ENCODE results near the gene SLC39A11. TPM values are rescaled to one million over a fixed set of nuclear protein-coding genes. Genes with fewer than 3 reads are reported as not detected.

SLC39A11 gene
- total and polyA plus RNA-seq, 2 donors (not counting 1 experiment from before 2014, with no cell fraction given) = 12.7 to 27.4 TPM

GRCh38 chr17:72696156-72696555 is 396.3 kb downstream of the SLC39A11 start:
- Histone ChIP-seq H3K27me3 (ENCODE audit: control insufficient read depth, insufficient read depth, low read length) (no peaks in the 10 kb centered on the region), H3K9me3 (ENCODE audit: control insufficient read depth, insufficient read depth, low read depth, low read length) (no peaks in the 10 kb centered on the region), H4K20me1 (ENCODE audit: control insufficient read depth, extremely low read depth, insufficient read depth, low read length) (no peaks in the 10 kb centered on the region), H3K27ac (ENCODE audit: insufficient read depth, low read length) (no peak overlapping the region), H2AFZ (ENCODE audit: low read length) (no peak overlapping the region), H3K79me2 (ENCODE audit: control insufficient read depth, insufficient read depth, low read length) (no peaks in the 10 kb centered on the region), H3K9ac (ENCODE audit: insufficient read depth, low read length) (no peak overlapping the region), H3K4me2 (ENCODE audit: extremely low read depth, insufficient read depth, low read length) (no peak overlapping the region), H3K36me3 (ENCODE audit: control insufficient read depth, insufficient read depth, low read length) (no peaks in the 10 kb centered on the region), H3K4me3 (replicated peaks in 1 of 4; ENCODE audit: control extremely low read depth in 1 of 4, insufficient read depth in 1 of 4, low read depth in 3 of 4, low read length in 4 of 4) (no peak overlapping the region), H3K4me1 (ENCODE audit: control insufficient read depth, extremely low read depth, insufficient read depth, low read length) (peaks cover 5% of the 10 kb centered on the region)
- TF ChIP-seq EZH2 (IDR thresholded peaks at IDR 0.05; ENCODE audit: low read length, missing control alignments) (no peak), CTCF (conservative IDR thresholded peaks at IDR 0.05 in 1 of 2, IDR thresholded peaks at IDR 0.05 in 1 of 2; ENCODE audit: low read depth in 1 of 2, low read length in 2 of 2) (no peak)
- no peak for DNase-seq (ENCODE audit: low read depth in 2 of 2)

- Histone ChIP-seq H3K27ac (ENCODE audit: insufficient read depth, low read length) (no peak overlapping the region), H3K36me3 (ENCODE audit: control insufficient read depth, insufficient read depth, low read length) (no peaks in the 10 kb centered on the region), H3K27me3 (ENCODE audit: control insufficient read depth, insufficient read depth, low read length) (no peaks in the 10 kb centered on the region), H3K9me3 (ENCODE audit: control insufficient read depth, insufficient read depth, low read depth, low read length) (no peaks in the 10 kb centered on the region), H4K20me1 (ENCODE audit: control insufficient read depth, extremely low read depth, insufficient read depth, low read length) (no peaks in the 10 kb centered on the region), H3K79me2 (ENCODE audit: control insufficient read depth, insufficient read depth, low read length) (no peaks in the 10 kb centered on the region), H2AFZ (ENCODE audit: low read length) (no peak overlapping the region), H3K4me2 (ENCODE audit: extremely low read depth, insufficient read depth, low read length) (no peak overlapping the region), H3K4me3 (replicated peaks in 1 of 4; ENCODE audit: control extremely low read depth in 1 of 4, insufficient read depth in 1 of 4, low read depth in 3 of 4, low read length in 4 of 4) (no peak overlapping the region), H3K9ac (ENCODE audit: insufficient read depth, low read length) (no peak overlapping the region), H3K4me1 (ENCODE audit: control insufficient read depth, extremely low read depth, insufficient read depth, low read length) (peaks cover 3% of the 10 kb centered on the region)
- TF ChIP-seq EZH2 (IDR thresholded peaks at IDR 0.05; ENCODE audit: low read length, missing control alignments) = no peak
- no peak for TF ChIP-seq CTCF (conservative IDR thresholded peaks at IDR 0.05 in 1 of 2, IDR thresholded peaks at IDR 0.05 in 1 of 2; ENCODE audit: low read depth in 1 of 2, low read length in 2 of 2)
- no peak for DNase-seq (ENCODE audit: low read depth in 2 of 2)
Measured at GRCh38 chr17:72693956-72694355, 398.5 kb downstream of the SLC39A11 start.

- Histone ChIP-seq H3K9ac (ENCODE audit: insufficient read depth, low read length) (no peak overlapping the region), H2AFZ (ENCODE audit: low read length) (no peak overlapping the region), H3K79me2 (ENCODE audit: control insufficient read depth, insufficient read depth, low read length) (no peaks in the 10 kb centered on the region), H3K36me3 (ENCODE audit: control insufficient read depth, insufficient read depth, low read length) (no peaks in the 10 kb centered on the region), H3K4me1 (ENCODE audit: control insufficient read depth, extremely low read depth, insufficient read depth, low read length) (peaks cover 3% of the 10 kb centered on the region), H4K20me1 (ENCODE audit: control insufficient read depth, extremely low read depth, insufficient read depth, low read length) (no peaks in the 10 kb centered on the region), H3K9me3 (ENCODE audit: control insufficient read depth, insufficient read depth, low read depth, low read length) (no peaks in the 10 kb centered on the region), H3K4me2 (ENCODE audit: extremely low read depth, insufficient read depth, low read length) (no peak overlapping the region), H3K4me3 (replicated peaks in 1 of 4; ENCODE audit: control extremely low read depth in 1 of 4, insufficient read depth in 1 of 4, low read depth in 3 of 4, low read length in 4 of 4) (no peak overlapping the region), H3K27me3 (ENCODE audit: control insufficient read depth, insufficient read depth, low read length) (no peaks in the 10 kb centered on the region), H3K27ac (ENCODE audit: insufficient read depth, low read length) (no peak overlapping the region)
- TF ChIP-seq CTCF (conservative IDR thresholded peaks at IDR 0.05 in 1 of 2, IDR thresholded peaks at IDR 0.05 in 1 of 2; ENCODE audit: low read depth in 1 of 2, low read length in 2 of 2) (no peak), EZH2 (IDR thresholded peaks at IDR 0.05; ENCODE audit: low read length, missing control alignments) (no peak)
- DNase-seq (ENCODE audit: low read depth in 2 of 2) = no peak
Measured at GRCh38 chr17:72693151-72693878, 399.2 kb downstream of the SLC39A11 start.

Data from fibroblast of lung (primary cell).